Measurements from ENCODE around the gene BICC1. TPM values are rescaled to one million over a fixed set of nuclear protein-coding genes. Genes with fewer than 3 reads are reported as not detected.
A peak's percentile ranks its signal among the peaks of the same experiment; 100 is the strongest.

The BICC1 gene
- total and polyA plus RNA-seq, 12 donors = 4.5 to 25.9 (median 9.8) TPM

GRCh38 chr10:58795560-58795959, 282.9 kb downstream of the BICC1 start:
- no peak for DNase-seq
- Histone ChIP-seq H3K27ac (peak overlapping the region in 3 of 5 donors; percentile 32 to 67 (median 60)), H3K9me3 (replicated peaks in 1 of 3) (no peaks in the 10 kb centered on the region), H3K36me3 (replicated peaks in 1 of 2) (no peaks in the 10 kb centered on the region), H3K4me1 (replicated peaks in 1 of 2) (peaks cover 11 to 37% of the 10 kb centered on the region in 2 donors), H3K27me3 (no peaks in the 10 kb centered on the region), H3K4me3 (no peak overlapping the region)
- intact Hi-C loops (cut with DNase I) = no loop called here
- TF ChIP-seq CTCF (IDR thresholded peaks at IDR 0.05) = no peak
- TF ChIP-seq POLR2A (IDR thresholded peaks at IDR 0.05) = no peak

- intact Hi-C loops (cut with DNase I) = no loop called here
- H3K4me1 ChIP-seq (replicated peaks in 1 of 2) = peaks cover 11 to 30% of the 10 kb centered on the region in 2 donors
- TF ChIP-seq CTCF (IDR thresholded peaks at IDR 0.05) (no peak), POLR2A (IDR thresholded peaks at IDR 0.05) (no peak)
- H3K27ac ChIP-seq = peak overlapping the region in 3 of 5 donors; percentile 32 to 67 (median 60)
- DNase-seq = peak in 3 of 7 donors; percentile 36 to 77 (median 39)
- WGBS, 4 donors = 40 to 56% (median 50%) methylated on average over 7 of the region's 7 CpGs
- H3K9me3 ChIP-seq (replicated peaks in 1 of 3) = no peaks in the 10 kb centered on the region
- no peaks in the 10 kb centered on the region for H3K36me3 ChIP-seq (replicated peaks in 1 of 2)
- H3K4me3 ChIP-seq = no peak overlapping the region
- H3K27me3 ChIP-seq = no peaks in the 10 kb centered on the region
Measured at GRCh38 chr10:58796242-58796641, 283.6 kb downstream of the BICC1 start.

- Histone ChIP-seq H3K27ac (peak overlapping the region in 3 of 5 donors; percentile 2 to 67 (median 60)), H3K36me3 (replicated peaks in 1 of 2) (no peaks in the 10 kb centered on the region), H3K4me3 (no peak overlapping the region), H3K4me1 (replicated peaks in 1 of 2) (peaks cover 11 to 24% of the 10 kb centered on the region in 2 donors), H3K9me3 (replicated peaks in 1 of 3) (no peaks in the 10 kb centered on the region), H3K27me3 (no peaks in the 10 kb centered on the region)
- 37 to 58% (median 48%) methylated on average over 4 of the region's 4 CpGs for WGBS, 4 donors
- intact Hi-C loops (cut with DNase I) = no loop called here
- TF ChIP-seq POLR2A (IDR thresholded peaks at IDR 0.05) = no peak
- no peak for TF ChIP-seq CTCF (IDR thresholded peaks at IDR 0.05)
- no peak for DNase-seq
Measured at GRCh38 chr10:58796824-58797223, 284.2 kb downstream of the BICC1 start.

GRCh38 chr10:58797356-58797755, 284.7 kb downstream of the BICC1 start:
- Histone ChIP-seq H3K4me3 (no peak overlapping the region), H3K36me3 (replicated peaks in 1 of 2) (no peaks in the 10 kb centered on the region), H3K4me1 (replicated peaks in 1 of 2) (peaks cover 11 to 24% of the 10 kb centered on the region in 2 donors), H3K27me3 (no peaks in the 10 kb centered on the region), H3K27ac (peak overlapping the region in 2 of 5 donors; percentile 2 to 60), H3K9me3 (replicated peaks in 1 of 3) (no peaks in the 10 kb centered on the region)
- intact Hi-C loops (cut with DNase I) = no loop called here
- TF ChIP-seq CTCF (IDR thresholded peaks at IDR 0.05) (no peak), POLR2A (IDR thresholded peaks at IDR 0.05) (no peak)
- no peak for DNase-seq
